Measurements from ENCODE around the gene FAH. TPM values are rescaled to one million over a fixed set of nuclear protein-coding genes. Genes with fewer than 3 reads are reported as not detected.

The FAH gene
- polyA plus RNA-seq, 3 donors: 16.5 to 25.4 (median 24.0) TPM

- H3K9me3 ChIP-seq (replicated peaks in 1 of 2; ENCODE audit: control insufficient read depth in 1 of 2, insufficient read depth in 1 of 2, low read length in 2 of 2): no peaks in the 10 kb centered on the region
- Mint-ChIP-seq H3K27ac (no peak overlapping the region), H3K4me1 (peaks cover 27% of the 10 kb centered on the region), H3K9me3 (peaks cover 0 to 1% (median 0%) of the 10 kb centered on the region in 7 donors), H3K27me3 (ENCODE audit: low read depth in 3 of 3) (peaks cover 0 to 2% (median 0%) of the 10 kb centered on the region in 3 donors), H3K36me3 (peaks cover 43 to 46% of the 10 kb centered on the region in 2 donors), H3K4me3 (no peak overlapping the region)
- no peaks in the 10 kb centered on the region for H3K27me3 ChIP-seq (ENCODE audit: control insufficient read depth in 2 of 2, insufficient read depth in 2 of 2, low read length in 2 of 2)
- peaks cover 30 to 57% of the 10 kb centered on the region in 2 donors for H3K36me3 ChIP-seq (replicated peaks in 1 of 2; ENCODE audit: control insufficient read depth in 1 of 2, insufficient read depth in 2 of 2, low read length in 2 of 2)
- H3K79me2 ChIP-seq (ENCODE audit: insufficient read depth, low read length): no peaks in the 10 kb centered on the region
- WGBS (ENCODE audit: insufficient coverage): no CpG with 5 or more reads among the region's 3 CpGs
- TF ChIP-seq, protein P1, sequence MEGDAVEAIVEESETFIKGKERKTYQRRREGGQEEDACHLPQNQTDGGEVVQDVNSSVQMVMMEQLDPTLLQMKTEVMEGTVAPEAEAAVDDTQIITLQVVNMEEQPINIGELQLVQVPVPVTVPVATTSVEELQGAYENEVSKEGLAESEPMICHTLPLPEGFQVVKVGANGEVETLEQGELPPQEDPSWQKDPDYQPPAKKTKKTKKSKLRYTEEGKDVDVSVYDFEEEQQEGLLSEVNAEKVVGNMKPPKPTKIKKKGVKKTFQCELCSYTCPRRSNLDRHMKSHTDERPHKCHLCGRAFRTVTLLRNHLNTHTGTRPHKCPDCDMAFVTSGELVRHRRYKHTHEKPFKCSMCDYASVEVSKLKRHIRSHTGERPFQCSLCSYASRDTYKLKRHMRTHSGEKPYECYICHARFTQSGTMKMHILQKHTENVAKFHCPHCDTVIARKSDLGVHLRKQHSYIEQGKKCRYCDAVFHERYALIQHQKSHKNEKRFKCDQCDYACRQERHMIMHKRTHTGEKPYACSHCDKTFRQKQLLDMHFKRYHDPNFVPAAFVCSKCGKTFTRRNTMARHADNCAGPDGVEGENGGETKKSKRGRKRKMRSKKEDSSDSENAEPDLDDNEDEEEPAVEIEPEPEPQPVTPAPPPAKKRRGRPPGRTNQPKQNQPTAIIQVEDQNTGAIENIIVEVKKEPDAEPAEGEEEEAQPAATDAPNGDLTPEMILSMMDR (IDR thresholded peaks at IDR 0.05): no peak
- no peak for DNase-seq
- H4K20me1 ChIP-seq (ENCODE audit: insufficient read depth, low read length): no peaks in the 10 kb centered on the region
- intact Hi-C loops (cut with micrococcal nuclease): loop anchor here in 1 of 2 donors (10.0 kb wide), 1 partner anchor 52 kb away; no protein-coding TSS in a partner anchor
- H3K27ac ChIP-seq (ENCODE audit: low read depth in 1 of 2, low read length in 2 of 2): no peak overlapping the region
- no peak overlapping the region for H2AFZ ChIP-seq (ENCODE audit: insufficient read depth, low read depth, low read length, poor library complexity, severe bottlenecking)
- peaks cover 13 to 14% of the 10 kb centered on the region in 2 donors for H3K4me1 ChIP-seq (ENCODE audit: control insufficient read depth in 1 of 2, insufficient read depth in 2 of 2, low read length in 2 of 2)
- no peak overlapping the region for H3K9ac ChIP-seq (ENCODE audit: insufficient read depth, low read length, poor library complexity, severe bottlenecking)
- H3K4me2 ChIP-seq (replicated peaks; ENCODE audit: extremely low read depth, low read length, poor library complexity, severe bottlenecking): no peak overlapping the region
- H3K4me3 ChIP-seq (replicated peaks in 1 of 3; ENCODE audit: low read depth in 2 of 3, low read length in 3 of 3): no peak overlapping the region
Observed at GRCh38 chr15:80136854-80137253, 15.9 kb upstream of the FAH start.

- intact Hi-C loops (cut with micrococcal nuclease): loop anchor here in 1 of 2 donors (10.0 kb wide), 1 partner anchor 54 kb away; no protein-coding TSS in a partner anchor
- H3K4me2 ChIP-seq (replicated peaks; ENCODE audit: extremely low read depth, low read length, poor library complexity, severe bottlenecking): no peak overlapping the region
- no peaks in the 10 kb centered on the region for H3K9me3 ChIP-seq (replicated peaks in 1 of 2; ENCODE audit: control insufficient read depth in 1 of 2, insufficient read depth in 1 of 2, low read length in 2 of 2)
- Mint-ChIP-seq H3K4me3 (no peak overlapping the region), H3K27me3 (ENCODE audit: low read depth in 3 of 3) (peaks cover 0 to 2% (median 0%) of the 10 kb centered on the region in 3 donors), H3K27ac (no peak overlapping the region), H3K4me1 (peaks cover 27% of the 10 kb centered on the region), H3K36me3 (peaks cover 26 to 36% of the 10 kb centered on the region in 2 donors), H3K9me3 (peaks cover 0 to 1% (median 0%) of the 10 kb centered on the region in 7 donors)
- no peak overlapping the region for H2AFZ ChIP-seq (ENCODE audit: insufficient read depth, low read depth, low read length, poor library complexity, severe bottlenecking)
- WGBS (ENCODE audit: insufficient coverage): no CpG with 5 or more reads among the region's 3 CpGs
- no peaks in the 10 kb centered on the region for H3K79me2 ChIP-seq (ENCODE audit: insufficient read depth, low read length)
- H3K9ac ChIP-seq (ENCODE audit: insufficient read depth, low read length, poor library complexity, severe bottlenecking): no peak overlapping the region
- peaks cover 13 to 14% of the 10 kb centered on the region in 2 donors for H3K4me1 ChIP-seq (ENCODE audit: control insufficient read depth in 1 of 2, insufficient read depth in 2 of 2, low read length in 2 of 2)
- H3K27ac ChIP-seq (ENCODE audit: low read depth in 1 of 2, low read length in 2 of 2): no peak overlapping the region
- no peak overlapping the region for H3K4me3 ChIP-seq (replicated peaks in 1 of 3; ENCODE audit: low read depth in 2 of 3, low read length in 3 of 3)
- TF ChIP-seq, protein P1 (IDR thresholded peaks at IDR 0.05): no peak
- H4K20me1 ChIP-seq (ENCODE audit: insufficient read depth, low read length): no peaks in the 10 kb centered on the region
- peaks cover 16 to 36% of the 10 kb centered on the region in 2 donors for H3K36me3 ChIP-seq (replicated peaks in 1 of 2; ENCODE audit: control insufficient read depth in 1 of 2, insufficient read depth in 2 of 2, low read length in 2 of 2)
- DNase-seq: no peak
- no peaks in the 10 kb centered on the region for H3K27me3 ChIP-seq (ENCODE audit: control insufficient read depth in 2 of 2, insufficient read depth in 2 of 2, low read length in 2 of 2)
Observed at GRCh38 chr15:80138961-80139360, 13.8 kb upstream of the FAH start.
